Neural cell (in vitro differentiated cells): Measurements from ENCODE around the gene ZC3H12D. TPM values are rescaled to one million over a fixed set of nuclear protein-coding genes. Genes with fewer than 3 reads are reported as not detected.

Experiments
- H2AFZ ChIP-seq: fragments of 200-600, 300-800 bp; sonication (generic), shearing (Covaris generic); 2 replicates; pipeline ENCODE4 v1.6.0; 2014; ENCODE audit warnings: low read depth, mild to moderate bottlenecking, antibody characterized with exemption, low read length, moderate library complexity
- H3F3A ChIP-seq: fragments of 200-600 bp; shearing (Covaris generic); 2 replicates; pipeline ENCODE4 v1.6.1; 2016; ENCODE audit warnings: mild to moderate bottlenecking, moderate library complexity, mixed read lengths, antibody characterized with exemption, low read length; ENCODE audit not compliant: insufficient read depth, poor library complexity, severe bottlenecking
- H3K27ac ChIP-seq: fragments of 200-600, 300-800 bp; sonication (generic), shearing (Covaris generic); 2 replicates; pipeline ENCODE4 v1.5.1; 2014; ENCODE audit warnings: mild to moderate bottlenecking, low read length, moderate library complexity
- H3K27me3 ChIP-seq: fragments of 300-800, 200-600 bp; sonication (generic), shearing (Covaris generic); 2 replicates; pipeline ENCODE4 v1.6.0; 2014; ENCODE audit warnings: mild to moderate bottlenecking, low read depth, low read length, moderate library complexity; ENCODE audit not compliant: insufficient read depth
- H3K36me3 ChIP-seq: fragments of 300-800, 200-600 bp; sonication (generic), shearing (Covaris generic); 2 replicates; pipeline ENCODE4 v1.5.1; 2014; ENCODE audit warnings: mild to moderate bottlenecking, antibody characterized with exemption, low read length, moderate library complexity; ENCODE audit not compliant: insufficient read depth
- H3K4me2 ChIP-seq: fragments of 300-800, 200-600 bp; sonication (generic), shearing (Covaris generic); 2 replicates; pipeline ENCODE4 v1.6.0; 2014; ENCODE audit warnings: mild to moderate bottlenecking, low read length
- H3K4me3 ChIP-seq: fragments of 300-800, 200-600 bp; sonication (generic), shearing (Covaris generic); 2 replicates; pipeline ENCODE4 v1.5.1; 2014; ENCODE audit warnings: mild to moderate bottlenecking, low read length, moderate library complexity
- H3K79me2 ChIP-seq: fragments of 200-600 bp; shearing (Covaris generic); replicated peaks from 2 replicates; pipeline ENCODE4 v1.6.0; 2014; ENCODE audit warnings: mild to moderate bottlenecking, low read length, moderate library complexity; ENCODE audit not compliant: insufficient read depth
- H3K9ac ChIP-seq: fragments of 300-800, 200-600 bp; sonication (generic), shearing (Covaris generic); 2 replicates; pipeline ENCODE4 v1.6.1; 2016; ENCODE audit warnings: mild to moderate bottlenecking, low read length, mixed read lengths
- H3K9me2 ChIP-seq: fragments of 200-600 bp; shearing (Covaris generic); 2 replicates; pipeline ENCODE4 v1.6.1; 2016; ENCODE audit warnings: mild to moderate bottlenecking, low read length, mixed read lengths; ENCODE audit not compliant: insufficient read depth
- H3K9me3 ChIP-seq: fragments of 200-600, 300-800 bp; sonication (generic), shearing (Covaris generic); 2 replicates; pipeline ENCODE4 v1.6.1; 2016; ENCODE audit warnings: mild to moderate bottlenecking, mixed run types, low read length, moderate library complexity, mixed read lengths
- H4K20me1 ChIP-seq: fragments of 200-600 bp; shearing (Covaris generic); 2 replicates; pipeline ENCODE4 v1.6.1; 2016; ENCODE audit warnings: mild to moderate bottlenecking, mixed run types; ENCODE audit not compliant: insufficient read depth
- EP300 ChIP-seq: fragments of 450-650 bp; conservative IDR thresholded peaks from 2 replicates; pipeline ENCODE4 v1.6.1; 2014; ENCODE audit warnings: antibody characterized with exemption, mild to moderate bottlenecking, moderate library complexity; ENCODE audit not compliant: poor library complexity, severe bottlenecking
- EZH2 ChIP-seq: fragments of 200-600, 300-800 bp; shearing (Covaris generic), sonication (generic); IDR thresholded peaks from 2 replicates; pipeline ENCODE4 v1.6.1; 2014; ENCODE audit warnings: antibody characterized with exemption, low read length, borderline replicate concordance, mild to moderate bottlenecking; ENCODE audit not compliant: insufficient read depth, poor library complexity, severe bottlenecking
- MXI1 ChIP-seq: fragments of 450-650 bp; conservative IDR thresholded peaks from 2 replicates; pipeline ENCODE4 v1.6.1; 2014; ENCODE audit warnings: antibody characterized with exemption, mild to moderate bottlenecking; ENCODE audit not compliant: poor library complexity, severe bottlenecking
- POLR2AphosphoS5 ChIP-seq: IDR thresholded peaks from 2 replicates; pipeline ENCODE4 v1.6.1; 2012
- RAD21 ChIP-seq: fragments of 450-650 bp; conservative IDR thresholded peaks from 2 replicates; pipeline ENCODE4 v1.6.1; 2014; ENCODE audit warnings: antibody characterized with exemption, mild to moderate bottlenecking, moderate library complexity
- SMC3 ChIP-seq: fragments of 450-650 bp; conservative IDR thresholded peaks from 2 replicates; pipeline ENCODE4 v1.6.1; 2014; ENCODE audit warnings: antibody characterized with exemption, mild to moderate bottlenecking, moderate library complexity; ENCODE audit not compliant: poor library complexity
- TAF1 ChIP-seq: IDR thresholded peaks from 2 replicates; pipeline ENCODE4 v1.6.1; 2012; ENCODE audit warnings: low read depth
- polyA plus RNA-seq: library from polyadenylated mRNA; depleted of rRNA; stranded (reverse); fragments of >200 nt; gene quantifications from 2 replicates; pipeline ENCODE4 v1.2.3, GENCODE V29; 2014
- TF ChIP-seq, protein P1 (sequence below): IDR thresholded peaks from 2 replicates; pipeline ENCODE4 v1.6.1; 2012; ENCODE audit warnings: borderline replicate concordance
- TF ChIP-seq, protein P2 (sequence below): fragments of 450-650 bp; IDR thresholded peaks from 2 replicates; pipeline ENCODE4 v1.5.1; 2014; ENCODE audit warnings: antibody characterized with exemption, mild to moderate bottlenecking, moderate library complexity; ENCODE audit not compliant: poor library complexity, severe bottlenecking

Gene ZC3H12D
- polyA plus RNA-seq, 1 donor from 2014 or later = 1.0 TPM

DNA sequence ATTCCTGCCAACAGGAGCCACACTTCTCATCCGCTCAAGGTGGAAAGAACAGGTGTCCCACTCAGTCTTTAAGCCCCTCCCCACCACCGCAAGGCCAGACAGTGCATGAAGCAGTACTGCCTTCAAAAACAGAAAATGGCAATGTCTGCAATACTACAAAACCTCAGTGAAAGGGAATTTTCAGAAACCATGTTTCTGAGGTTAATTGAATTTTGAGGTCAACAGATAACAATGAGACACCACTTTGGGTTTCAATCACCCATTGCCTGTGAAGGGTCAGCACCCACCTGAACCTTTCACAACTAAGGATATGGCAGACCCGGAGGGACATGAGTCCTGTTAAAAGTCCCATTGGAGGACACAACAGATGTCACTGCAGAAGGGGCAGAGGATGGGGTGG, 13.0 kb downstream of the ZC3H12D start:
- Histone ChIP-seq H3F3A (no peaks in the 10 kb centered on the region), H3K9ac (no peak overlapping the region), H4K20me1 (no peaks in the 10 kb centered on the region), H3K9me3 (no peaks in the 10 kb centered on the region), H3K36me3 (no peaks in the 10 kb centered on the region), H2AFZ (no peak overlapping the region), H3K27ac (no peak overlapping the region), H3K79me2 (no peaks in the 10 kb centered on the region), H3K4me3 (no peak overlapping the region), H3K27me3 (no peaks in the 10 kb centered on the region), H3K9me2 (no peaks in the 10 kb centered on the region), H3K4me2 (no peak overlapping the region)
- TF ChIP-seq TAF1 = no peak

DNA sequence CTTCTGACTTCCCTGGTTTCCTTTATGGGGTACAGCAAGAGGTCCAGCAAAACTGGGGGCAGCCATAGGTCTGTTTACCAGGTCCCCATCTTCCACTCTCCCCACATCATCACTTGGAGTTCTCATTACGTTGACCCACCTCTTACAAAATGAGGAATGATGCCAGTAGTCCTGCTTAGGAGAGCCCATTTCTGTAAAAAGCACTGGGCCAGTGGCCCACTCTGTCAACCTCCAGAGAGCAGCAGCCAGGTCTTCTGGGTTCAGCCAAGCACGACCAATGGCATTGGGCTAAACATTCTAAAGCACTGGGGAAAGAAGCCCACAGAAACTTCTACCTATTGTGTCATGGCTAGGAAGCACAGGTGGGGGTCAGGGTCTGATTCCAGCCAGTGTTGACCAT, 13.9 kb downstream of the ZC3H12D start:
- H3K4me3 ChIP-seq = no peak overlapping the region
- no peak overlapping the region for H3K27ac ChIP-seq
- no peaks in the 10 kb centered on the region for H3K36me3 ChIP-seq
- H2AFZ ChIP-seq = no peak overlapping the region
- H3K9me3 ChIP-seq = no peaks in the 10 kb centered on the region
- H3K27me3 ChIP-seq = no peaks in the 10 kb centered on the region
- H4K20me1 ChIP-seq = no peaks in the 10 kb centered on the region
- H3F3A ChIP-seq = no peaks in the 10 kb centered on the region
- H3K4me2 ChIP-seq = no peak overlapping the region
- no peaks in the 10 kb centered on the region for H3K9me2 ChIP-seq
- no peak for TF ChIP-seq EP300
- TF ChIP-seq SMC3 = no peak
- TF ChIP-seq EZH2 = no peak
- no peak for TF ChIP-seq POLR2AphosphoS5
- no peak for TF ChIP-seq MXI1
- TF ChIP-seq, protein P1, sequence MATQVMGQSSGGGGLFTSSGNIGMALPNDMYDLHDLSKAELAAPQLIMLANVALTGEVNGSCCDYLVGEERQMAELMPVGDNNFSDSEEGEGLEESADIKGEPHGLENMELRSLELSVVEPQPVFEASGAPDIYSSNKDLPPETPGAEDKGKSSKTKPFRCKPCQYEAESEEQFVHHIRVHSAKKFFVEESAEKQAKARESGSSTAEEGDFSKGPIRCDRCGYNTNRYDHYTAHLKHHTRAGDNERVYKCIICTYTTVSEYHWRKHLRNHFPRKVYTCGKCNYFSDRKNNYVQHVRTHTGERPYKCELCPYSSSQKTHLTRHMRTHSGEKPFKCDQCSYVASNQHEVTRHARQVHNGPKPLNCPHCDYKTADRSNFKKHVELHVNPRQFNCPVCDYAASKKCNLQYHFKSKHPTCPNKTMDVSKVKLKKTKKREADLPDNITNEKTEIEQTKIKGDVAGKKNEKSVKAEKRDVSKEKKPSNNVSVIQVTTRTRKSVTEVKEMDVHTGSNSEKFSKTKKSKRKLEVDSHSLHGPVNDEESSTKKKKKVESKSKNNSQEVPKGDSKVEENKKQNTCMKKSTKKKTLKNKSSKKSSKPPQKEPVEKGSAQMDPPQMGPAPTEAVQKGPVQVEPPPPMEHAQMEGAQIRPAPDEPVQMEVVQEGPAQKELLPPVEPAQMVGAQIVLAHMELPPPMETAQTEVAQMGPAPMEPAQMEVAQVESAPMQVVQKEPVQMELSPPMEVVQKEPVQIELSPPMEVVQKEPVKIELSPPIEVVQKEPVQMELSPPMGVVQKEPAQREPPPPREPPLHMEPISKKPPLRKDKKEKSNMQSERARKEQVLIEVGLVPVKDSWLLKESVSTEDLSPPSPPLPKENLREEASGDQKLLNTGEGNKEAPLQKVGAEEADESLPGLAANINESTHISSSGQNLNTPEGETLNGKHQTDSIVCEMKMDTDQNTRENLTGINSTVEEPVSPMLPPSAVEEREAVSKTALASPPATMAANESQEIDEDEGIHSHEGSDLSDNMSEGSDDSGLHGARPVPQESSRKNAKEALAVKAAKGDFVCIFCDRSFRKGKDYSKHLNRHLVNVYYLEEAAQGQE = no peak
- TF ChIP-seq, protein P2, sequence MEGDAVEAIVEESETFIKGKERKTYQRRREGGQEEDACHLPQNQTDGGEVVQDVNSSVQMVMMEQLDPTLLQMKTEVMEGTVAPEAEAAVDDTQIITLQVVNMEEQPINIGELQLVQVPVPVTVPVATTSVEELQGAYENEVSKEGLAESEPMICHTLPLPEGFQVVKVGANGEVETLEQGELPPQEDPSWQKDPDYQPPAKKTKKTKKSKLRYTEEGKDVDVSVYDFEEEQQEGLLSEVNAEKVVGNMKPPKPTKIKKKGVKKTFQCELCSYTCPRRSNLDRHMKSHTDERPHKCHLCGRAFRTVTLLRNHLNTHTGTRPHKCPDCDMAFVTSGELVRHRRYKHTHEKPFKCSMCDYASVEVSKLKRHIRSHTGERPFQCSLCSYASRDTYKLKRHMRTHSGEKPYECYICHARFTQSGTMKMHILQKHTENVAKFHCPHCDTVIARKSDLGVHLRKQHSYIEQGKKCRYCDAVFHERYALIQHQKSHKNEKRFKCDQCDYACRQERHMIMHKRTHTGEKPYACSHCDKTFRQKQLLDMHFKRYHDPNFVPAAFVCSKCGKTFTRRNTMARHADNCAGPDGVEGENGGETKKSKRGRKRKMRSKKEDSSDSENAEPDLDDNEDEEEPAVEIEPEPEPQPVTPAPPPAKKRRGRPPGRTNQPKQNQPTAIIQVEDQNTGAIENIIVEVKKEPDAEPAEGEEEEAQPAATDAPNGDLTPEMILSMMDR = no peak
- no peak for TF ChIP-seq TAF1
- no peak for TF ChIP-seq RAD21
- no peak overlapping the region for H3K9ac ChIP-seq
- no peaks in the 10 kb centered on the region for H3K79me2 ChIP-seq

DNA sequence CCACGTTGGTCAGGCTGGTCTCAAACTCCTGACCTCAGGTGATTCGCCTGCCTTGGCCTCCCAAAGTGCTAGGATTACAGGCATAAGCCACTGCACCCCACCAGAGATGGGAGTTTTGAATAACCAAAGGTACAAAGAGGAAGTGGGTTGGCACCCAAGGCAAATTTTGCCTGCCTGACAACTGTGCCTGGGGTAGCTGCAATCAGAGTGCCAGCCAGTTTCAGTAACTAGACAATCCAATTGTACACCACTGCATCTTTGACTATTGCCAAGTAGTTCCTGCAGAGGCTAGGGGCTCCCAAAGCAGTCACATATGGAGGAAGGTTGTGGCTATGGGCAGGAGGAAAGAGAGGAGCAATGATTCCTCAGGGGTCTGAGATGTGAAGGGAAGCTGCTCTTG, 16.6 kb downstream of the ZC3H12D start:
- H3K27ac ChIP-seq = no peak overlapping the region
- no peak overlapping the region for H3K9ac ChIP-seq
- H3K9me2 ChIP-seq = no peaks in the 10 kb centered on the region
- no peaks in the 10 kb centered on the region for H3F3A ChIP-seq
- no peak overlapping the region for H3K4me3 ChIP-seq
- no peaks in the 10 kb centered on the region for H3K79me2 ChIP-seq
- H3K9me3 ChIP-seq = no peaks in the 10 kb centered on the region
- H3K4me2 ChIP-seq = no peak overlapping the region
- no peaks in the 10 kb centered on the region for H3K36me3 ChIP-seq
- H4K20me1 ChIP-seq = no peaks in the 10 kb centered on the region
- TF ChIP-seq, protein P2 = no peak
- TF ChIP-seq TAF1 = no peak
- TF ChIP-seq SMC3 = no peak
- TF ChIP-seq MXI1 = no peak
- TF ChIP-seq EP300 = no peak
- no peak for TF ChIP-seq EZH2
- no peak for TF ChIP-seq RAD21
- no peak for TF ChIP-seq POLR2AphosphoS5
- TF ChIP-seq, protein P1 = no peak
- H2AFZ ChIP-seq = no peak overlapping the region
- H3K27me3 ChIP-seq = no peaks in the 10 kb centered on the region
